Keratinocyte (primary cell): ENCODE data around the gene PRELID1. TPM values are rescaled to one million over a fixed set of nuclear protein-coding genes. Genes with fewer than 3 reads are reported as not detected.

ENCODE experiments used
- DNase-seq: peaks from one replicate; pipeline ENCODE4 v3.0.0-alpha.2; 2011; ENCODE audit warnings: low read depth, missing footprints, low spot score
- FAIRE-seq: peaks from 2 replicates; lab custom pipeline; 2011; peaks lifted over from hg19 to GRCh38; lab: Jason Lieb, UNC
- H2AFZ ChIP-seq: 2 replicates; pipeline ENCODE4 v1.6.0; 2012; ENCODE audit warnings: low read length, control low read depth, inconsistent platforms; ENCODE audit not compliant: control insufficient read depth
- H3K27ac ChIP-seq: 2 replicates; pipeline ENCODE4 v1.5.1; 2011; ENCODE audit warnings: low read length; ENCODE audit not compliant: control insufficient read depth, insufficient read depth
- H3K27me3 ChIP-seq: 3 replicates; pipeline ENCODE4 v1.6.0; 2011; ENCODE audit warnings: low read length; ENCODE audit not compliant: control insufficient read depth, insufficient read depth; ENCODE audit errors: extremely low read depth
- H3K36me3 ChIP-seq, 2 experiments: 2 replicates in 1 of 2; 3 replicates in 1 of 2; pipeline ENCODE4 v1.5.1; 2011; ENCODE audit warnings: low read length in 2 of 2, mild to moderate bottlenecking in 1 of 2; ENCODE audit not compliant: control insufficient read depth in 2 of 2, insufficient read depth in 2 of 2; ENCODE audit errors: extremely low read depth in 1 of 2
- H3K4me1 ChIP-seq: 3 replicates; pipeline ENCODE4 v1.5.1; 2011; ENCODE audit warnings: low read length; ENCODE audit not compliant: control insufficient read depth, insufficient read depth; ENCODE audit errors: extremely low read depth
- H3K4me2 ChIP-seq: 3 replicates; pipeline ENCODE4 v1.6.0; 2011; ENCODE audit warnings: low read depth, low read length; ENCODE audit not compliant: control insufficient read depth, insufficient read depth; ENCODE audit errors: extremely low read depth
- H3K4me3 ChIP-seq, 3 experiments: fragments of 200-600 bp in 1 of 3; sonication (generic) in 1 of 3; 2 replicates in 2 of 3; 3 replicates in 1 of 3; pipeline ENCODE4 v1.5.1; 2011 to 2016; ENCODE audit warnings: low read length in 3 of 3, mild to moderate bottlenecking in 3 of 3, control low read depth in 2 of 3, inconsistent platforms in 1 of 3, low read depth in 1 of 3, mixed read lengths in 1 of 3, mixed run types in 1 of 3, moderate library complexity in 1 of 3; ENCODE audit not compliant: control insufficient read depth in 2 of 3, insufficient read depth in 2 of 3; ENCODE audit errors: extremely low read depth in 1 of 3
- H3K79me2 ChIP-seq: 2 replicates; pipeline ENCODE4 v1.6.0; 2012; ENCODE audit warnings: low read length; ENCODE audit not compliant: control insufficient read depth, insufficient read depth
- H3K9ac ChIP-seq: 3 replicates; pipeline ENCODE4 v1.6.0; 2011; ENCODE audit warnings: low read length; ENCODE audit not compliant: control insufficient read depth, insufficient read depth; ENCODE audit errors: extremely low read depth
- H3K9me1 ChIP-seq: 3 replicates; pipeline ENCODE4 v1.6.0; 2011; ENCODE audit warnings: low read length; ENCODE audit not compliant: control insufficient read depth, insufficient read depth; ENCODE audit errors: extremely low read depth
- H3K9me3 ChIP-seq: 2 replicates; pipeline ENCODE4 v1.5.1; 2012; ENCODE audit warnings: low read depth, low read length; ENCODE audit not compliant: control insufficient read depth
- H4K20me1 ChIP-seq: 3 replicates; pipeline ENCODE4 v1.6.0; 2011; ENCODE audit warnings: low read length; ENCODE audit not compliant: control insufficient read depth, insufficient read depth; ENCODE audit errors: extremely low read depth
- EZH2 ChIP-seq: IDR thresholded peaks from one replicate; pipeline ENCODE4 v1.6.1; 2012; ENCODE audit warnings: inconsistent platforms, mild to moderate bottlenecking, low read length, moderate library complexity
- dilution Hi-C: fragments of 300-500 bp; cut with MboI; formaldehyde crosslinking; loops from one replicate; pipeline ENCODE4 v1.7.0; 2020; ENCODE audit warnings: low sequenced_read_pairs; ENCODE audit not compliant: extremely low pct_ligation_motif_present
- polyA plus RNA-seq, 5 experiments: library from polyadenylated mRNA; depleted of rRNA in 3 of 5; stranded (reverse) in 3 of 5; stranded (forward) in 1 of 5; unstranded in 1 of 5; fragments of >200 nt; gene quantifications; 1 replicate in 1 of 5; 2 replicates in 3 of 5; 3 replicates in 1 of 5; pipeline versions ENCODE4 v1.2.1 to v1.2.3, GENCODE V29; 2011 to 2012; ENCODE audit warnings: missing spikeins in 2 of 5, low read depth in 1 of 5, low replicate concordance in 1 of 5
- TF ChIP-seq, protein P1 (sequence below), 3 experiments: IDR thresholded peaks in 1 of 3; conservative IDR thresholded peaks in 1 of 3; optimal IDR thresholded peaks in 1 of 3; 2 replicates in 2 of 3; 3 replicates in 1 of 3; pipeline versions ENCODE3 to v1.5.1; 2011; ENCODE audit warnings: low read length in 3 of 3, mild to moderate bottlenecking in 3 of 3, moderate library complexity in 2 of 3, control low read depth in 1 of 3, inconsistent platforms in 1 of 3; ENCODE audit not compliant: insufficient read depth in 2 of 3; ENCODE audit errors: extremely low read depth in 1 of 3

The PRELID1 gene
- polyA plus RNA-seq, 1 donor (not counting 4 experiments of a cell fraction or from before 2014, with no cell fraction given): 245 TPM

DNA sequence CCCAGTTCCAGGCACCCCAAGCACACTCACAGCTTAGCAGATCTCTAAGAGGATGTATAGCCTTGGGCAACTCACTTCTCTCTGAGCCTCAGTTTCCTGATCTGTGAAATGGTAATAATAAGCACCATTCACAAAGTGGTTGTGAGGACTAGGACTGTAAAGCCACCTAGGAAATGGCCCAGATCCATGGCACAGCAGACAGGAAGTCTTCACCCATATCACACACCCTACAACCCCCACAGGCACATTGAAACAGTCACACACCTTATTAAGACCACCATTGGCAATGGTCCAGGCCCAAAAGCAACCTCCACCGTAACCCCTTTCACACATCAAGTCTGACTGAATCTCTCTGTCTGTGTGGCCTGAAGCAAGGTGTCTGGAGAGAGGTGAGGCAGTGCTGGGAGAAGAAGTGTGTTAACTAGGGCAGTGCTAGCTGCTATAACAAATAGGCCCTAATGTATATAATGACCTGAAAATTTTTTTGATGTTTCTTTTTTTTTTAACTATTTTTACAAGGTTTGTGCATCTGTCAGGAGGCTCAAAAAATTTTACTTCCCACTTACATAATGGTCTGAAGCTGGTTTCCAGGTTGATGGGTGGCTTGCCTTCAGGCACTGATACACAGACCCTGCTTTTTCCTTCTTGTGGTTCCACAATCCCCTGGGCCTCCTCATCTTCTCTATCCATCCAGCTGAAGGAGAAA, 51.7 kb downstream of the PRELID1 start:
- H3K36me3 ChIP-seq: no peaks in the 10 kb centered on the region
- H3K79me2 ChIP-seq: peaks cover 11% of the 10 kb centered on the region
- TF ChIP-seq, protein P1, sequence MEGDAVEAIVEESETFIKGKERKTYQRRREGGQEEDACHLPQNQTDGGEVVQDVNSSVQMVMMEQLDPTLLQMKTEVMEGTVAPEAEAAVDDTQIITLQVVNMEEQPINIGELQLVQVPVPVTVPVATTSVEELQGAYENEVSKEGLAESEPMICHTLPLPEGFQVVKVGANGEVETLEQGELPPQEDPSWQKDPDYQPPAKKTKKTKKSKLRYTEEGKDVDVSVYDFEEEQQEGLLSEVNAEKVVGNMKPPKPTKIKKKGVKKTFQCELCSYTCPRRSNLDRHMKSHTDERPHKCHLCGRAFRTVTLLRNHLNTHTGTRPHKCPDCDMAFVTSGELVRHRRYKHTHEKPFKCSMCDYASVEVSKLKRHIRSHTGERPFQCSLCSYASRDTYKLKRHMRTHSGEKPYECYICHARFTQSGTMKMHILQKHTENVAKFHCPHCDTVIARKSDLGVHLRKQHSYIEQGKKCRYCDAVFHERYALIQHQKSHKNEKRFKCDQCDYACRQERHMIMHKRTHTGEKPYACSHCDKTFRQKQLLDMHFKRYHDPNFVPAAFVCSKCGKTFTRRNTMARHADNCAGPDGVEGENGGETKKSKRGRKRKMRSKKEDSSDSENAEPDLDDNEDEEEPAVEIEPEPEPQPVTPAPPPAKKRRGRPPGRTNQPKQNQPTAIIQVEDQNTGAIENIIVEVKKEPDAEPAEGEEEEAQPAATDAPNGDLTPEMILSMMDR (optimal IDR thresholded peaks at IDR 0.05 in 1 of 3, IDR thresholded peaks at IDR 0.05 in 1 of 3, conservative IDR thresholded peaks at IDR 0.05 in 1 of 3; ENCODE audit: extremely low read depth in 1 of 3, insufficient read depth in 2 of 3, low read length in 3 of 3): no peak
- H3K27me3 ChIP-seq: no peaks in the 10 kb centered on the region
- dilution Hi-C loops: no loop called here
- H3K4me2 ChIP-seq: no peak overlapping the region
- H3K9me3 ChIP-seq: no peaks in the 10 kb centered on the region
- peaks cover 31% of the 10 kb centered on the region for H3K4me1 ChIP-seq
- H3K9me1 ChIP-seq: no peaks in the 10 kb centered on the region
- H2AFZ ChIP-seq: no peak overlapping the region
- no peak overlapping the region for H3K9ac ChIP-seq
- no peaks in the 10 kb centered on the region for H4K20me1 ChIP-seq
- FAIRE-seq (no peak), DNase-seq (no peak)
- H3K4me3 ChIP-seq: no peak overlapping the region
- no peak overlapping the region for H3K27ac ChIP-seq

DNA sequence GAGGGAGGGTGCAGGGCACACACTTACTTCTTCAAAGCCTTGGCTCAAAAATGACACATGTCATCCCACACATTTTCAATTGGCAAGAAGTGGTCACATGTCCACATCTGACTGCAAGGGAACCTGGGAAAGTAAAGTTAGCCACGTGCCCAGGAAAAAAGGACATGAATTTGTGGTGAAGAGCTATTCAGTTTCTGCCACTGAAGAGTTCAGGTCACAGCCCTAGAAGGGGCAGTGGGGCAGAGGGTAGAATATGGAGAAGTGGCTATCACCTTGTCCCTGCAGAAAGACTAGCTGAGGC, 52.2 kb downstream of the PRELID1 start:
- DNase-seq (no peak), FAIRE-seq (no peak)
- Histone ChIP-seq H3K9me1 (no peaks in the 10 kb centered on the region), H3K36me3 (no peaks in the 10 kb centered on the region), H3K79me2 (peaks cover 6% of the 10 kb centered on the region), H3K27me3 (no peaks in the 10 kb centered on the region), H3K4me1 (peaks cover 26% of the 10 kb centered on the region), H2AFZ (no peak overlapping the region), H3K9ac (no peak overlapping the region), H4K20me1 (no peaks in the 10 kb centered on the region), H3K4me2 (no peak overlapping the region), H3K4me3 (no peak overlapping the region), H3K9me3 (no peaks in the 10 kb centered on the region), H3K27ac (no peak overlapping the region)
- TF ChIP-seq, protein P1 (optimal IDR thresholded peaks at IDR 0.05 in 1 of 3, IDR thresholded peaks at IDR 0.05 in 1 of 3, conservative IDR thresholded peaks at IDR 0.05 in 1 of 3; ENCODE audit: extremely low read depth in 1 of 3, insufficient read depth in 2 of 3, low read length in 3 of 3): no peak
- TF ChIP-seq EZH2: no peak
- dilution Hi-C loops: no loop called here

Other genes with a start within 250 kb of the PRELID1 start
- 0.62 to 2.2 TPM (median 0.79 TPM) in 3 replicates for gene FGFR4, start 216.9 kb upstream of the PRELID1 start, polyA plus RNA-seq
- gene NSD1, start 170.0 kb upstream of the PRELID1 start, polyA plus RNA-seq: 8.6 to 14.0 TPM (median 13.6 TPM) in 3 replicates
- gene RAB24, start 80 bp upstream of the PRELID1 start, polyA plus RNA-seq: 20.0 to 40.1 TPM (median 22.4 TPM) in 3 replicates
- 0.69 to 1.2 TPM (median 0.97 TPM) in 3 replicates for gene MXD3, start 8.1 kb downstream of the PRELID1 start, polyA plus RNA-seq
- 105 to 147 TPM (median 146 TPM) in 3 replicates for gene LMAN2, start 47.9 kb downstream of the PRELID1 start, polyA plus RNA-seq
- gene RGS14, start 54.1 kb downstream of the PRELID1 start, polyA plus RNA-seq: 8.6 to 10.6 TPM (median 9.3 TPM) in 3 replicates
- 0.02 to 0.07 TPM (median 0.06 TPM) in 3 replicates for gene SLC34A1, start 80.6 kb downstream of the PRELID1 start, polyA plus RNA-seq
- gene PFN3, start 96.9 kb downstream of the PRELID1 start, polyA plus RNA-seq: not detected in 3 replicates
- 6.0 to 11.2 TPM (median 7.7 TPM) in 3 replicates for gene F12, start 105.8 kb downstream of the PRELID1 start, polyA plus RNA-seq
- gene GRK6, start 122.9 kb downstream of the PRELID1 start, polyA plus RNA-seq: 23.4 to 38.5 TPM (median 29.9 TPM) in 3 replicates
- gene PRR7, start 143.0 kb downstream of the PRELID1 start, polyA plus RNA-seq: 1.1 to 4.7 TPM (median 4.3 TPM) in 3 replicates
- 57.2 to 73.4 TPM (median 59.4 TPM) in 3 replicates for gene DBN1, start 169.8 kb downstream of the PRELID1 start, polyA plus RNA-seq
- 48.5 to 83.6 TPM (median 60.5 TPM) in 3 replicates for gene PDLIM7, start 193.8 kb downstream of the PRELID1 start, polyA plus RNA-seq
- gene DOK3, start 206.0 kb downstream of the PRELID1 start, polyA plus RNA-seq: 1.5 to 3.6 TPM (median 1.7 TPM) in 3 replicates
- gene DDX41, start 213.2 kb downstream of the PRELID1 start, polyA plus RNA-seq: 71.3 to 95.8 TPM (median 81.7 TPM) in 3 replicates